Neuronal stem cell (in vitro differentiated cells): ENCODE results near the gene RHOF.

ENCODE experiments used
- DNase-seq: peaks from one replicate; pipeline ENCODE4 v3.0.0-alpha.2; 2013; ENCODE audit warnings: low spot score
- H2AFZ ChIP-seq: one replicate; pipeline ENCODE4 v1.6.1; 2013; ENCODE audit warnings: mild to moderate bottlenecking, low read length, inconsistent platforms
- H2AK5ac ChIP-seq: 2 replicates; pipeline ENCODE4 v1.6.1; 2013; ENCODE audit warnings: low read depth, mild to moderate bottlenecking, inconsistent platforms, low read length, moderate library complexity, mixed read lengths
- H2BK120ac ChIP-seq: 2 replicates; pipeline ENCODE4 v1.6.1; 2013; ENCODE audit warnings: low read depth, mild to moderate bottlenecking, inconsistent platforms, low read length, moderate library complexity, mixed read lengths
- H2BK12ac ChIP-seq: one replicate; pipeline ENCODE4 v1.6.1; 2013; ENCODE audit warnings: low read length, inconsistent platforms
- H2BK15ac ChIP-seq: 2 replicates; pipeline ENCODE4 v1.6.1; 2013; ENCODE audit warnings: mild to moderate bottlenecking, low read length, inconsistent platforms, mixed read lengths
- H2BK5ac ChIP-seq: one replicate; pipeline ENCODE4 v1.6.1; 2013; ENCODE audit warnings: inconsistent platforms, mild to moderate bottlenecking, low read length, moderate library complexity
- H3K14ac ChIP-seq: one replicate; pipeline ENCODE4 v1.6.1; 2013; ENCODE audit warnings: low read length, inconsistent platforms
- H3K18ac ChIP-seq: 2 replicates; pipeline ENCODE4 v1.6.1; 2013; ENCODE audit warnings: low read length, inconsistent platforms
- H3K23ac ChIP-seq: 2 replicates; pipeline ENCODE4 v1.6.1; 2013; ENCODE audit warnings: low read depth, mild to moderate bottlenecking, mixed read lengths, low read length, inconsistent platforms; ENCODE audit not compliant: poor library complexity
- H3K27ac ChIP-seq: replicated peaks from 3 replicates; pipeline ENCODE4 v1.5.1; 2013; ENCODE audit warnings: low read length, inconsistent platforms
- H3K27me3 ChIP-seq, 3 experiments: 2 replicates each; pipeline ENCODE4 v1.6.1; 2013; ENCODE audit warnings: low read length in 3 of 3, mild to moderate bottlenecking in 2 of 3, inconsistent platforms in 1 of 3, low read depth in 1 of 3, mixed read lengths in 1 of 3, moderate library complexity in 1 of 3; ENCODE audit not compliant: control insufficient read depth in 3 of 3, insufficient read depth in 3 of 3
- H3K36me3 ChIP-seq, 2 donors: replicated peaks in 1 of 2; 2 replicates each; pipeline ENCODE4 v1.6.1; 2013; ENCODE audit warnings: low read length in 2 of 2; ENCODE audit not compliant: control insufficient read depth in 2 of 2, insufficient read depth in 2 of 2
- H3K4ac ChIP-seq: 2 replicates; pipeline ENCODE4 v1.6.1; 2013; ENCODE audit warnings: inconsistent platforms, mild to moderate bottlenecking, low read length, moderate library complexity
- H3K4me1 ChIP-seq, 2 donors: 1 replicate in 1 of 2; 2 replicates in 1 of 2; pipeline ENCODE4 v1.6.1; 2013; ENCODE audit warnings: low read length in 2 of 2, low read depth in 1 of 2; ENCODE audit not compliant: control insufficient read depth in 2 of 2, insufficient read depth in 1 of 2
- H3K4me2 ChIP-seq: one replicate; pipeline ENCODE4 v1.6.1; 2013; ENCODE audit warnings: mild to moderate bottlenecking, low read length, inconsistent platforms; ENCODE audit not compliant: insufficient read depth, poor library complexity, severe bottlenecking
- H3K4me3 ChIP-seq, 2 donors: 2 replicates each; pipeline ENCODE4 v1.5.1; 2013; ENCODE audit warnings: low read length in 2 of 2, mild to moderate bottlenecking in 2 of 2, inconsistent platforms in 1 of 2, moderate library complexity in 1 of 2
- H3K79me1 ChIP-seq: one replicate; pipeline ENCODE4 v1.6.1; 2013; ENCODE audit warnings: low read depth, mild to moderate bottlenecking, inconsistent platforms, low read length, moderate library complexity
- H3K9ac ChIP-seq: one replicate; pipeline ENCODE4 v1.6.1; 2013; ENCODE audit warnings: mild to moderate bottlenecking, low read depth, low read length, inconsistent platforms; ENCODE audit not compliant: poor library complexity
- H3K9me3 ChIP-seq, 2 donors: replicated peaks in 1 of 2; 2 replicates each; pipeline versions ENCODE3 to v1.6.1; 2013; ENCODE audit warnings: low read length in 2 of 2, mild to moderate bottlenecking in 2 of 2, inconsistent platforms in 1 of 2, low read depth in 1 of 2, mixed read lengths in 1 of 2, moderate library complexity in 1 of 2; ENCODE audit not compliant: control insufficient read depth in 2 of 2, insufficient read depth in 1 of 2
- H4K8ac ChIP-seq: one replicate; pipeline ENCODE4 v1.6.1; 2013; ENCODE audit warnings: low read depth, mild to moderate bottlenecking, inconsistent platforms, low read length, moderate library complexity
- H4K91ac ChIP-seq: one replicate; pipeline ENCODE4 v1.6.1; 2013; ENCODE audit warnings: low read length, low read depth, mild to moderate bottlenecking, inconsistent platforms; ENCODE audit not compliant: poor library complexity
- WGBS, 2 donors: extraction: QIAGEN DNeasy Blood & Tissue Kit; methylation state at CpG; one replicate each; pipeline ENCODE4 v1.1.7; 2013; ENCODE audit warnings: missing lambda C conversion rate in 2 of 2, mixed read lengths in 1 of 2; ENCODE audit not compliant: insufficient read length in 2 of 2, insufficient replicate concordance in 1 of 2; ENCODE audit errors: extremely low coverage in 2 of 2; 5-methylcytosine and 5-hydroxymethylcytosine counted together

Gene RHOF

DNA sequence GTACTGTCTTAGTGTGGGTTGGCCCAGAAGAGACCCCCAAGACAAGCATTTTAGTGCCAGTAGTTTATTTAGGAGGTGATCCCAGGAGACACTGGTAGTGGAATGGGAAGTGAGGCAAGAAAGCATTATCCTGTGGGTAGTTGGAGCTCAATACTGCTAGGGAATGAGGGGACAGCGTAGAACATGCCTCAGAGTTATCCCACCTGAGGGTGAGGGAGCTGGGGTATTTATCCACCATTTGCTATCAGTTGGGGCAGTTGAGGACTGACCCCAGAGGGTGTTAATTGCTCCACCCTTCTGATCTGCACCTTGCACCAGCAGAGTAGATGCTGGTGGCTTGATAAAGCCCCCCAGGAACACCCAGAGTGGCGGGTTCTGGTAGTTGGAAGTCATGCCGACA, 37.9 kb downstream of the RHOF start:
- H3K14ac ChIP-seq = no peak overlapping the region
- peaks cover 0 to 9% of the 10 kb centered on the region in 2 donors for H3K36me3 ChIP-seq
- no peak overlapping the region for H2BK15ac ChIP-seq
- peaks cover 0 to 1% of the 10 kb centered on the region in 2 donors for H3K4me1 ChIP-seq
- no peak overlapping the region for H2AFZ ChIP-seq
- no CpG with 5 or more reads among the region's 3 CpGs for WGBS, 2 donors
- H3K23ac ChIP-seq = no peak overlapping the region
- no peak overlapping the region for H3K18ac ChIP-seq
- no peak overlapping the region for H3K4ac ChIP-seq
- no peak overlapping the region for H3K9ac ChIP-seq
- no peak overlapping the region for H2AK5ac ChIP-seq
- DNase-seq = no peak
- H3K4me3 ChIP-seq = no peak overlapping the region
- H2BK120ac ChIP-seq = no peak overlapping the region
- H3K9me3 ChIP-seq = no peaks in the 10 kb centered on the region
- H3K79me1 ChIP-seq = peaks cover 1% of the 10 kb centered on the region
- H3K27me3 ChIP-seq = no peaks in the 10 kb centered on the region
- no peak overlapping the region for H2BK5ac ChIP-seq
- H4K91ac ChIP-seq = no peak overlapping the region
- no peak overlapping the region for H4K8ac ChIP-seq
- no peak overlapping the region for H3K27ac ChIP-seq
- no peak overlapping the region for H2BK12ac ChIP-seq
- H3K4me2 ChIP-seq = no peak overlapping the region

DNA sequence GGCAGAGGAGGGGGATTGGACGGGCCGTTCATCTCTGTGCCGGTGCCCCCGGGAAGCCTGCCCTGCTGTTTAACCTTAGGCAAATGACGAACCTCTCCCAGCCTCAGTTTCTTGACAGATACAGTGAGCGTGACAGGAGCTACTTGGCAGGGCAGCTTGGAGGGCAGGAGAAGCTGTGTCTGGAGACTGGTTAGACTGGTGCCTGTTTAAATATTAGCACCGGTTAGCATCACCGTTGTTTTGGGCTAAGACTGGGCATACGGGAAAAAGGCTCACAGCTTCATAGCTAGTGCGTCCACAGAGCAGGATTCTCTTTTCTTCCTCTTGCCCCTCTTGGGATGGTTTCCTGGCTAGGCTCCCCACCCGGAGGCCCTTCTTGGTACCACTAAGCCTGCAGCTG, 38.7 kb downstream of the RHOF start:
- no peak overlapping the region for H2BK120ac ChIP-seq
- no CpG with 5 or more reads among the region's 11 CpGs for WGBS, 2 donors
- no peak overlapping the region for H2BK12ac ChIP-seq
- H2BK5ac ChIP-seq = no peak overlapping the region
- H3K27me3 ChIP-seq = no peaks in the 10 kb centered on the region
- no peak overlapping the region for H4K8ac ChIP-seq
- H3K27ac ChIP-seq = no peak overlapping the region
- H3K18ac ChIP-seq = no peak overlapping the region
- no peak overlapping the region for H3K9ac ChIP-seq
- no peak overlapping the region for H2BK15ac ChIP-seq
- DNase-seq = no peak
- peaks cover 1% of the 10 kb centered on the region for H3K79me1 ChIP-seq
- H2AFZ ChIP-seq = no peak overlapping the region
- no peak overlapping the region for H3K4me2 ChIP-seq
- peaks cover 4 to 10% of the 10 kb centered on the region in 2 donors for H3K36me3 ChIP-seq
- no peak overlapping the region for H3K4me3 ChIP-seq
- H3K4ac ChIP-seq = no peak overlapping the region
- no peak overlapping the region for H4K91ac ChIP-seq
- no peak overlapping the region for H3K23ac ChIP-seq
- H3K14ac ChIP-seq = no peak overlapping the region
- H3K4me1 ChIP-seq = peaks cover 0 to 1% of the 10 kb centered on the region in 2 donors
- no peak overlapping the region for H2AK5ac ChIP-seq
- H3K9me3 ChIP-seq = no peaks in the 10 kb centered on the region

DNA sequence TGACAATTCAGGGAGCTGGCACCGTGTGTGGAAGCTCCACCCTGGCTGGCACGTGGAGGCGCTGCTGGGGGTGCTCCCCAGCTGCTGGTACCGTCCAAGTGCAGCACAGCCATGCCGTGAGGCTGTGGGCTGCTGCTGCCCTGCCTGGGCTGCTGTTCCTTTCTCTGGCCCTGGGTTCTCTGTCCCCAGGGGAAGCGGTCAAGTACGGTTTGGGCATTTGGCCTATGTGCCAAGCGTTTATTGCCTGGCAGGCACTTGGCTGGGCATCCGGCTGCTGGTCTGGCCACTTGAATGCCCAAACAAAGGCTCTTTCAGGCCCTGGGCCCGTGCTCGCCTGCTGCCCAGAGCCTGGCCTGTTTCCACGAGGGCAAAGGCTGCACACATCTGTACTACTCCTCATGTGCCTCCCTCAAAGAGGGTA, 39.6 kb downstream of the RHOF start:
- Histone ChIP-seq H3K9ac (no peak overlapping the region), H2BK5ac (no peak overlapping the region), H3K27me3 (no peaks in the 10 kb centered on the region), H3K36me3 (peaks cover 5 to 12% of the 10 kb centered on the region in 2 donors), H3K14ac (no peak overlapping the region), H4K91ac (no peak overlapping the region), H2BK15ac (no peak overlapping the region), H2AFZ (no peak overlapping the region), H3K4ac (no peak overlapping the region), H3K4me1 (peaks cover under 1 to 3% of the 10 kb centered on the region in 2 donors), H3K4me3 (no peak overlapping the region), H3K27ac (no peak overlapping the region), H3K18ac (peak overlapping the region; percentile 36), H2BK120ac (peak overlapping the region; percentile 50), H3K79me1 (peaks cover 1% of the 10 kb centered on the region), H4K8ac (peak overlapping the region; percentile 78), H2AK5ac (no peak overlapping the region), H3K4me2 (no peak overlapping the region), H3K9me3 (no peaks in the 10 kb centered on the region), H2BK12ac (peak overlapping the region; percentile 16), H3K23ac (peak overlapping the region; percentile 49)
- no CpG with 5 or more reads among the region's 12 CpGs for WGBS, 2 donors
- DNase-seq = no peak

GRCh38 chr12:121751749-121752351, 41.6 kb downstream of the RHOF start:
- H3K9ac ChIP-seq = no peak overlapping the region
- peak overlapping the region; percentile 71 for H3K23ac ChIP-seq
- no peak for DNase-seq
- no peak overlapping the region for H2BK15ac ChIP-seq
- H3K27me3 ChIP-seq = no peaks in the 10 kb centered on the region
- no peak overlapping the region for H3K4ac ChIP-seq
- H3K4me1 ChIP-seq = peaks cover 9 to 10% of the 10 kb centered on the region in 2 donors
- H2BK120ac ChIP-seq = no peak overlapping the region
- no peak overlapping the region for H3K14ac ChIP-seq
- H3K9me3 ChIP-seq = no peaks in the 10 kb centered on the region
- no peak overlapping the region for H2AK5ac ChIP-seq
- H2BK12ac ChIP-seq = no peak overlapping the region
- peak overlapping the region; percentile 3 for H2BK5ac ChIP-seq
- WGBS, 2 donors = no CpG with 5 or more reads among the region's 12 CpGs
- H3K4me3 ChIP-seq = peak overlapping the region in 1 of 2 donors; percentile 13
- no peak overlapping the region for H3K27ac ChIP-seq
- H4K8ac ChIP-seq = no peak overlapping the region
- H3K79me1 ChIP-seq = peaks cover 1% of the 10 kb centered on the region
- peaks cover 5 to 11% of the 10 kb centered on the region in 2 donors for H3K36me3 ChIP-seq
- no peak overlapping the region for H4K91ac ChIP-seq
- peak overlapping the region; percentile 21 for H3K18ac ChIP-seq
- no peak overlapping the region for H3K4me2 ChIP-seq
- no peak overlapping the region for H2AFZ ChIP-seq
